BE2C (cell line): Measurements from ENCODE around the gene ALK.

Source experiments
- DNase-seq: peaks from one replicate; pipeline ENCODE4 v3.0.0-alpha.2; 2020
- H3K27me3 ChIP-seq: fragments of 250-450 bp; sonication (Bioruptor Pico); 2 replicates; pipeline ENCODE4 v1.5.1; 2020; ENCODE audit warnings: mild to moderate bottlenecking
- H3K36me3 ChIP-seq: fragments of 250-450 bp; sonication (Bioruptor Pico); 2 replicates; pipeline ENCODE4 v1.5.1; 2020; ENCODE audit warnings: mild to moderate bottlenecking
- H3K4me1 ChIP-seq: fragments of 250-450 bp; sonication (Bioruptor Pico); 2 replicates; pipeline ENCODE4 v1.5.1; 2020
- H3K4me3 ChIP-seq: 2 replicates; pipeline ENCODE4 v1.5.1; 2011; ENCODE audit warnings: low read depth, low read length
- H3K9me3 ChIP-seq: fragments of 250-450 bp; sonication (Bioruptor Pico); 2 replicates; pipeline ENCODE4 v1.5.1; 2020
- TF ChIP-seq, protein P1 (sequence below): IDR thresholded peaks from 2 replicates; pipeline ENCODE4 v1.5.1; 2012; ENCODE audit warnings: mild to moderate bottlenecking, low read depth, low read length

The ALK gene

DNA sequence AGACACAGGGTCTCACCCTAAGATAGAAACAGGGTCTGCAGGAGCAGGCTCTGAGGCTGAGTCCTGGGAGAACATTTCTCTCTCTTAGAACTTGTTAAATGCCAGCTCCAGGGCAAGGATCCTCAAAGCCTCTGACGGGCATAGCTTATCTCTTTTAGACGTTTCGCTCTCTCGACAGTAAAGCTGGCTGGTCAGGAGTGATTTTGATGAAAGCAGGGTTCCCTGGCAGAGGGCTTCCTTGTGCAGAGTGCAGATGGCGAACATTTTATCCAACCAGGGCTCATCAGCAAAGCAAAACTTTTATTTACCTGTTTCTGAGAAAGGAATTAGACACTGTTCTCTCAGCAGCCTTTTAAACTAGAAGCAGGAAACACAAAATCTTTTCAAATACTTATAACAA lies 350.8 kb downstream of the ALK start:
- Histone ChIP-seq H3K4me1 (peaks cover under 1% of the 10 kb centered on the region; the same call in 1 of the 2 replicates), H3K4me3 (no peak overlapping the region), H3K27me3 (no peaks in the 10 kb centered on the region), H3K9me3 (no peaks in the 10 kb centered on the region), H3K36me3 (no peaks in the 10 kb centered on the region)
- TF ChIP-seq, protein P1, sequence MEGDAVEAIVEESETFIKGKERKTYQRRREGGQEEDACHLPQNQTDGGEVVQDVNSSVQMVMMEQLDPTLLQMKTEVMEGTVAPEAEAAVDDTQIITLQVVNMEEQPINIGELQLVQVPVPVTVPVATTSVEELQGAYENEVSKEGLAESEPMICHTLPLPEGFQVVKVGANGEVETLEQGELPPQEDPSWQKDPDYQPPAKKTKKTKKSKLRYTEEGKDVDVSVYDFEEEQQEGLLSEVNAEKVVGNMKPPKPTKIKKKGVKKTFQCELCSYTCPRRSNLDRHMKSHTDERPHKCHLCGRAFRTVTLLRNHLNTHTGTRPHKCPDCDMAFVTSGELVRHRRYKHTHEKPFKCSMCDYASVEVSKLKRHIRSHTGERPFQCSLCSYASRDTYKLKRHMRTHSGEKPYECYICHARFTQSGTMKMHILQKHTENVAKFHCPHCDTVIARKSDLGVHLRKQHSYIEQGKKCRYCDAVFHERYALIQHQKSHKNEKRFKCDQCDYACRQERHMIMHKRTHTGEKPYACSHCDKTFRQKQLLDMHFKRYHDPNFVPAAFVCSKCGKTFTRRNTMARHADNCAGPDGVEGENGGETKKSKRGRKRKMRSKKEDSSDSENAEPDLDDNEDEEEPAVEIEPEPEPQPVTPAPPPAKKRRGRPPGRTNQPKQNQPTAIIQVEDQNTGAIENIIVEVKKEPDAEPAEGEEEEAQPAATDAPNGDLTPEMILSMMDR: no peak
- no peak for DNase-seq

DNA sequence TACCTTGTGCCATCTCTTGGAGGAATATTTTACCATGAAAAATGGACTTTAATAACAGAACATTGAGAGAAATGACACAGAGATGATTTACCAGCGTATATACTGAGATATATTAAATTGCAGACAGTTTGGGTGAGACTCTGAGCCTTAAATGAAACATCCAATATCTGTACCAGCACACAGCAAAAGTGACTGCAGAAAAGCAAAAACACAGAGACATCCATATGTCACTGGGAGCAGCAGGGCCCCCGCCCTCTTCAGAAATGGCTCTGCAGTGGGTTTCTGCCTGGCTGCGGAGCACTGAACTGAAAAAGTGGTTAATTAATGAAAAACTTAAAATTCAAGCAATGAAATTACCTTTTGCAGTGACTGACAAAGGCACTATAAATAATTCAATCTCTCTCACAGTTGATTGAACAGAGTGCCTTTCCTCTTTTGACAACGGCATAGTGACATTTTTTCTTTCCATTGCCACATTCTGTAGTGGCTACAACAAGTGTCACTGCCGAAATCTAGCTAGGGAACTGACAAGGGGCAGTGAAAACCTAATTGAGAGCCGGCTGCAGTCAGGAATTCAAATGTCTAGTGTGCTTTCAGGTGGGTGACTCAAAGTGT lies 353.4 kb downstream of the ALK start:
- H3K27me3 ChIP-seq: no peaks in the 10 kb centered on the region
- DNase-seq: no peak
- H3K4me3 ChIP-seq: no peak overlapping the region

DNA sequence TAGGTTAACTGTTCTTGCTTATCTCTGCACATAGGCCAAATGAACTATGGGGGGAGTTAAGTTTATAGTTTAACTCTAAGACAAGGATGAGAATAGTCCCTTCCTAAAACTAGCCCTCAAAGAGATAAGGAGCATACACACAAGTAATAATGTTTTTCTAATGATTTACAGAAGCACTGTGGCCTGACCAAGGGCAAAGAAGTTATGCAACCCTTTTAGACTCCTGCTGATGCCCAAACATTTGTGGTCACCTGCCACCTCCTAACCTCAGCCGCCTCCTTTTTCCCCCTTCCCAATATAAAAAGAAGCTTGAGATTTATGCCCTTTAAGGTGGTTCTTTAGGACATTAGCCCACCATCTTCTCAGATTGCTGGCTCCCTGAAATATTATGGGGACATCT lies 357.7 kb downstream of the ALK start:
- Histone ChIP-seq H3K9me3 (no peaks in the 10 kb centered on the region), H3K4me1 (peaks cover 10% of the 10 kb centered on the region), H3K36me3 (no peaks in the 10 kb centered on the region), H3K27me3 (no peaks in the 10 kb centered on the region), H3K4me3 (no peak overlapping the region)
- TF ChIP-seq, protein P1: no peak
- DNase-seq: no peak

More for the DNA sequence above, 353.4 kb downstream of the ALK start:
- no peaks in the 10 kb centered on the region for H3K36me3 ChIP-seq
- peaks cover 5% of the 10 kb centered on the region for H3K4me1 ChIP-seq
- H3K9me3 ChIP-seq: no peaks in the 10 kb centered on the region
- TF ChIP-seq, protein P1: no peak

DNA sequence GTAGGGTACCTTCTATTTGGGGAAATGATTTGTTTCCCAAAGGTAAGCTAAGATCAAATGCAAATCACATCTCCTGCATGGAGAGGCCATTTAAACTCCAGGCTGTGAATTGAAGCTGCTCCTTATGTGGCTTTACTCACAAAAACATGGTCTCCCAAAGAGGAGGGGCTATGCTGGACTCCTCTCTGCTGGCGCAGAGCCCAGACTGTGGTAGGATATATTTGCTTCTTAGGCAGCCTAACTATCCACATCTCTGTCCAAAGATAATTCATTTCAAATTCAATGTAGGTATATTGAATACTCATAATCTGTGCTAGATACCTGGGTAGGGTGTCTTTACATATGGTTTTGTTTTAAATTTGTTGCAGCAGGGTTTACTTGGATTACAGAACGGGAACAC lies 358.5 kb downstream of the ALK start:
- Histone ChIP-seq H3K4me1 (peaks cover 10% of the 10 kb centered on the region), H3K27me3 (no peaks in the 10 kb centered on the region), H3K9me3 (no peaks in the 10 kb centered on the region), H3K36me3 (no peaks in the 10 kb centered on the region), H3K4me3 (no peak overlapping the region)
- no peak for DNase-seq
- TF ChIP-seq, protein P1: no peak

DNA sequence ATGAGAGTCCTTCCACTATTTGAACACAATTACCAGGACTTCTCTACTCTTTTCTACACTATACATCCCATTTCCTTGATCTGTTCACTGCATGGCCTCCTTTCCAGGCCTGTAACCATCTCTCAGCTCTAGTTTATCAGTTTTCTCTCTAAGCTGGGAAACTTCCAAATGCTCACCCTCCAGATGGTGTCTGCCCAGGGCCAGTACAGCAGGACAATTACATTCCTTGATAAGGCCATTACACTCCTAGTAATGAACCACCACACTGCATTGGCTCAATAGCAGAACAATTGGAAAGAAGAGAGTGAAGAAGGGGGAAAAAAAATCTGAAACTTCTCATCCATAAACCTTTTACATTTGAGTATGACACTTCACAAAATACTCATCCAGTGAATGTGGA lies 359.1 kb downstream of the ALK start:
- H3K4me1 ChIP-seq: peaks cover 10% of the 10 kb centered on the region
- TF ChIP-seq, protein P1: no peak
- H3K27me3 ChIP-seq: no peaks in the 10 kb centered on the region
- peak; percentile 45 for DNase-seq
- H3K36me3 ChIP-seq: no peaks in the 10 kb centered on the region
- no peaks in the 10 kb centered on the region for H3K9me3 ChIP-seq
- H3K4me3 ChIP-seq: no peak overlapping the region

DNA sequence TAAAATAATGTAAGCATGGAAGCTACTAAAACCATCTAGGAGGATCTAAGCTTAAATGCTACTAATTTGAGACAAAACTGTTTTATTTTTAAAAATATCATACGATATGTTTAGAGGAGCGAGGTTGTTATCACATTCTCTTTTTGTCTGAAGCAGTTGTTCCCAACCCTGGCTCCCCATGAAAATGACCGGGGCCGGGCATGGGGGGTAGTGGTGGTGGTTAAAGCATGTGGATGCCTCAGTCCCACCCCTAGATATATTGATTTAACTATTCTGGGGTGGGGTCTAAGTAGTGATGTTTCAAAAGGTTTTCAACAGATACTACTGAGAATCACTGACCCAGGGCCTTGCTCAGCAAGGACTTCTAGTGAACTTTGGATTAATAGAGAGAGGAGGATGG lies 359.8 kb downstream of the ALK start:
- Histone ChIP-seq H3K27me3 (no peaks in the 10 kb centered on the region), H3K9me3 (no peaks in the 10 kb centered on the region), H3K4me1 (peaks cover 10% of the 10 kb centered on the region), H3K4me3 (no peak overlapping the region), H3K36me3 (no peaks in the 10 kb centered on the region)
- TF ChIP-seq, protein P1: no peak
- no peak for DNase-seq
